ENCODE results near the gene NRXN3. TPM values are rescaled to one million over a fixed set of nuclear protein-coding genes. Genes with fewer than 3 reads are reported as not detected.

The NRXN3 gene
- total RNA-seq, 2 experiments from 2014 or later, result not detected

- ChIA-PET CTCF (ENCODE audit: unreplicated experiment) (no interaction called here), POLR2A (no interaction called here)
- no peak for TF ChIP-seq EZH2phosphoT487 (IDR thresholded peaks at IDR 0.05; ENCODE audit: borderline replicate concordance, low read depth, low read length)
- TF ChIP-seq, protein P1, sequence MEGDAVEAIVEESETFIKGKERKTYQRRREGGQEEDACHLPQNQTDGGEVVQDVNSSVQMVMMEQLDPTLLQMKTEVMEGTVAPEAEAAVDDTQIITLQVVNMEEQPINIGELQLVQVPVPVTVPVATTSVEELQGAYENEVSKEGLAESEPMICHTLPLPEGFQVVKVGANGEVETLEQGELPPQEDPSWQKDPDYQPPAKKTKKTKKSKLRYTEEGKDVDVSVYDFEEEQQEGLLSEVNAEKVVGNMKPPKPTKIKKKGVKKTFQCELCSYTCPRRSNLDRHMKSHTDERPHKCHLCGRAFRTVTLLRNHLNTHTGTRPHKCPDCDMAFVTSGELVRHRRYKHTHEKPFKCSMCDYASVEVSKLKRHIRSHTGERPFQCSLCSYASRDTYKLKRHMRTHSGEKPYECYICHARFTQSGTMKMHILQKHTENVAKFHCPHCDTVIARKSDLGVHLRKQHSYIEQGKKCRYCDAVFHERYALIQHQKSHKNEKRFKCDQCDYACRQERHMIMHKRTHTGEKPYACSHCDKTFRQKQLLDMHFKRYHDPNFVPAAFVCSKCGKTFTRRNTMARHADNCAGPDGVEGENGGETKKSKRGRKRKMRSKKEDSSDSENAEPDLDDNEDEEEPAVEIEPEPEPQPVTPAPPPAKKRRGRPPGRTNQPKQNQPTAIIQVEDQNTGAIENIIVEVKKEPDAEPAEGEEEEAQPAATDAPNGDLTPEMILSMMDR (conservative IDR thresholded peaks at IDR 0.05; ENCODE audit: low read length), result no peak
Measured at GRCh38 chr14:79645753-79646362, 1475.7 kb downstream of the NRXN3 start.

DNA sequence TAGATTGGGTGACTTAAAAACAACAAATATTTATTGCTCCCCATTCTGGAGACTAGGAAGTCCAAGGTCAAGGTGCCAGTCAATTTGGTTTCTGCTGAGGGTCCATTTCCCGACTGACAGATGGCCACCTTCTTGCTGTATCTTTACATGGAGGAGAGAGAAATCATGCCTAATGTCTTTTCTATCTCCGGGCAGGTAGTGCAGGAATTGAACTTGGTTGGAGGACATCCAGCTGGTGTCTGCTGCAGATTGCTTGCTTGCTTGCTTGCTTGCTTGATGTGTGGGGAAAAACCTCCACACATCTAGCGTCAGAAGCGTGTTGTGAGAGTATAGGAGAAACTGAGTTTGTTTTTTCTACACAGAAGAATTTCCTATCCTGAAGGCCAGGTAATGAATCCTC is 1479.7 kb downstream of the NRXN3 start:
- CTCF ChIA-PET (ENCODE audit: unreplicated experiment), result no interaction called here
- intact Hi-C loops (cut with micrococcal nuclease; ENCODE audit: unreplicated experiment), result no loop called here
- no peaks in the 10 kb centered on the region for H3K9me2 ChIP-seq (ENCODE audit: insufficient read depth, low read length)

More at GRCh38 chr14:79645753-79646362, 1475.7 kb downstream of the NRXN3 start:
- Histone ChIP-seq H2AFZ (ENCODE audit: low read length) (no peak overlapping the region), H4K20me1 (ENCODE audit: insufficient read depth, low read length) (no peaks in the 10 kb centered on the region), H3K9me3 (ENCODE audit: low read length) (no peaks in the 10 kb centered on the region), H3K4me3 (ENCODE audit: low read depth, low read length, poor library complexity, severe bottlenecking) (no peak overlapping the region), H3K4me1 (ENCODE audit: insufficient read depth, low read length, poor library complexity, severe bottlenecking) (no peaks in the 10 kb centered on the region), H3K9me2 (ENCODE audit: insufficient read depth, low read length) (no peaks in the 10 kb centered on the region), H3K27ac (ENCODE audit: low read depth, low read length, poor library complexity, severe bottlenecking) (no peak overlapping the region), H3K79me2 (ENCODE audit: insufficient read depth, low read depth, low read length) (no peaks in the 10 kb centered on the region), H3K4me2 (ENCODE audit: low read length) (no peak overlapping the region), H3K36me3 (ENCODE audit: insufficient read depth, low read length) (no peaks in the 10 kb centered on the region)
- intact Hi-C loops (cut with micrococcal nuclease; ENCODE audit: unreplicated experiment), result no loop called here
- no peak for DNase-seq (ENCODE audit: low spot score)
- no TSS peak for BruUV-seq (replicated peaks)

More for the DNA sequence above, 1479.7 kb downstream of the NRXN3 start:
- Histone ChIP-seq H3K79me2 (ENCODE audit: insufficient read depth, low read depth, low read length) (no peaks in the 10 kb centered on the region), H3K36me3 (ENCODE audit: insufficient read depth, low read length) (no peaks in the 10 kb centered on the region), H2AFZ (ENCODE audit: low read length) (no peak overlapping the region), H3K9me3 (ENCODE audit: low read length) (no peaks in the 10 kb centered on the region), H3K4me3 (ENCODE audit: low read depth, low read length, poor library complexity, severe bottlenecking) (no peak overlapping the region), H3K27ac (ENCODE audit: low read depth, low read length, poor library complexity, severe bottlenecking) (no peak overlapping the region), H3K4me2 (ENCODE audit: low read length) (no peak overlapping the region), H3K4me1 (ENCODE audit: insufficient read depth, low read length, poor library complexity, severe bottlenecking) (no peaks in the 10 kb centered on the region), H4K20me1 (ENCODE audit: insufficient read depth, low read length) (no peaks in the 10 kb centered on the region)
- POLR2A ChIA-PET, result no interaction called here
- DNase-seq (ENCODE audit: low spot score), result no peak
- TF ChIP-seq EZH2phosphoT487 (IDR thresholded peaks at IDR 0.05; ENCODE audit: borderline replicate concordance, low read depth, low read length), result no peak
- TF ChIP-seq, protein P1 (conservative IDR thresholded peaks at IDR 0.05; ENCODE audit: low read length), result no peak
- no TSS peak for BruUV-seq (replicated peaks)
